GM18520 (cell line): ENCODE data around the gene BRS3.
"Not testable (repeated sequence)": the region's sequence is repeated elsewhere in the genome, so short reads cannot be mapped to it uniquely, and the experiment has no call there.

Source experiments
- ATAC-seq: cut with Tn5 transposase; IDR thresholded peaks from one replicate; pipeline ENCODE4 v1.9.1; 2021; ENCODE audit not compliant: unreplicated experiment

The BRS3 gene

DNA sequence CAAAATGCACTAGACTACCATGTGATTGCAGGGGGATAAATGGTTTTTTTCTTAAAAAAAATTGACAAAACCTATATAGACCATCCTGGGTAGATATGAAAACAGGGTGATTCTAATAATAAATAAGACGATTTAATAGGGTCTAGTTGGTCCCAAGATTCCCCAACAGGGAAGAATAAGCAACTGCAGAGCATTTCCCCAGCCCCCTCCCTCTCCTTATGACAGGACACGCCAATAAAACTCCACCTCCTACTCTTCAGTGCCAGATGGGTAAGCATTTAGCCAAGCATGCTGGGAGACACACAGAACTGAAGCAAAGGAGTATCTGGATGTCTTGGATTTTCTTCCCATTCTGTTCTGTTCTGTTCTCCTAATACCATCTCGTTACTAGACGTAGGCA is at the start of gene BRS3:
Gene BRS3, plus strand, starts transcription at position 301 of the 400 bp plus-strand sequence. CDS start 168 bp downstream, outside the sequence.
- no peak for ATAC-seq

DNA sequence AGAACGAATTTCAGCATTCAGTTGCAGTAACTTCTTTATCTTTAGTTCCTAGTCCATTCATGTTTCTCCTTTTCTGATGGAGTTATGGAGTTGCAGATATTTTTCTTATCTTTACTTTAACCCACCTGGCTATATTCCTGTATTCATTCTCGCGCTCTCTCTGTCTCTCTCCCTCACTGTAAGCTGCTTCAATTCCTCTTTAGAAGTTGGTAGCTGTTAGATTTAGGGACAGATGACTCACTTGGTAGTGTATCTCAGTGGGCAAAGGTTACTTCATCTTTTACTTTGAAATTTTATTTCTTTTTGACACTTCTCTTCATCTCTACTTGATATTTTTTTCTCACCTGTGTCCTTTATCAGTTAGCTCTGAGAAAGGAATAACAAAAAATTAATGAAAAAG is 49.6 kb upstream of the BRS3 start:
- no peak for ATAC-seq

DNA sequence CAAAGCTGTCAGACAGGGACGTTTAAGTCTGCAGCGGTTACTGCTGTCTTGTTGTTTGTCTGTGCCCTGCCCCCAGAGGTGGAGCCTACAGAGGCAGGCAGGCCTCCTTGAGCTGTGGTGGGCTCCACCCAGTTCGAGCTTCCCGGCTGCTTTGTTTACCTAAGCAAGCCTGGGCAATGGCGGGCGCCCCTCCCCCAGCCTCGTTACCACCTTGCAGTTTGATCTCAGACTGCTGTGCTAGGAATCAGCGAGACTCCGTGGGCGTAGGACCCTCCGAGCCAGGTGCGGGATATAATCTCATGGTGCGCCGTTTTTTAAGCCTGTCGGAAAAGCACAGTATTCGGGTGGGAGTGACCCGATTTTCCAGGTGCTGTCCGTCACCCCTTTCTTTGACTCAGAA is 42.1 kb upstream of the BRS3 start:
- not testable (repeated sequence) for ATAC-seq

DNA sequence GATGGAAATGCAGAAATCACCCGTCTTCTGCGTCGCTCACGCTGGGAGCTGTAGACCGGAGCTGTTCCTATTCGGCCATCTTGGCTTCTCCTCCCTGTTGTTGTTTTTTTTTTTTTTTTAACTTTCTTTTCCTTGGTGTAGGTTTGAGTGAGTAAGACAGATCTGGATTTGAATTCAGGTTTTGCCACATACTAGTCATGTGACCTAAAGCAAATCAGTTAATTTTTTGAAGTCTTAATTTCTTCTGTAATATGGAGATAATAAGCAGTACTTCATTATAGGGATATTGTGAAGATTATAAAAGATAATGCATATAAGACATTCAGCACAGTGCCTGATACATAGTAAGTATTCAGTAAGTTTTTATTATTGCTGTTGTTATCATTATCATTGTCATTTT is 41.5 kb upstream of the BRS3 start:
- ATAC-seq, result no peak

DNA sequence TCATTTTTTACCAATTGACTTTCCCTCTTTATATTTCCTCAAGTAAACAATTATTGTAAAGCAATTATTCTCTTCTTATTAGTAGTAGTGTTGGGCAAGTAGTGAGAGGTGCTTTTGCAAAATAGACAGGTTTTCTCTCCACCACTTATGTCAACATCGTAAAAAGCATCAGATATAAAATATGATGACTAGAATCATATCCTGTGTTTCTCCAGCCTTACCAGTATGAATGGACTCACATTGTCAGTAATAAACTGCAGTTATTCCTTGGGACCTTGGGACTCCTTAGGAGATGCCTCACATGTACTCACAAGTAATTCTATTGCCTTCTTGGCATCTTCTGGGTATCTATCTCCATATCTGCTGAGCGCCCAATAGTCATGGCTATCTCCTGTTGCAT is 40.4 kb upstream of the BRS3 start:
- ATAC-seq, result no peak

DNA sequence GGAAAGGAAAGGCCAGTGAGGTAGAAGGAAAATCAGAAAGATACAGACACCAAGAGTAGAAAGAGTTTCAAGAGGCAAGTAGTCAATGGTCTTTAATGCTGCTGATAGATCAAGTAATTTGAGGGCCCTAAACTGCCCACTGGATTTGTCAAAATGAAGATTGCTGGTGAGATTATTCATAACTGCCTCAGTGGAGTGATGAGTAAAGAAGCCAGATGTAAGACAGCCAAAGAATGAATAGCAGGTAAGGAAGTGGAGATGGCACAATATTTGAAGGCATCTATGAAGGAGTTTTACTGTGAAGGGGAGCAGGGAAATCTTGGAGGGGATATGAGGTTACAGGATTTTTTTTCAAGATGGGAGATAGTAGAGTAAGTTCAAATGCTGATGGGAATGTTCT is 39.8 kb upstream of the BRS3 start:
- no peak for ATAC-seq

DNA sequence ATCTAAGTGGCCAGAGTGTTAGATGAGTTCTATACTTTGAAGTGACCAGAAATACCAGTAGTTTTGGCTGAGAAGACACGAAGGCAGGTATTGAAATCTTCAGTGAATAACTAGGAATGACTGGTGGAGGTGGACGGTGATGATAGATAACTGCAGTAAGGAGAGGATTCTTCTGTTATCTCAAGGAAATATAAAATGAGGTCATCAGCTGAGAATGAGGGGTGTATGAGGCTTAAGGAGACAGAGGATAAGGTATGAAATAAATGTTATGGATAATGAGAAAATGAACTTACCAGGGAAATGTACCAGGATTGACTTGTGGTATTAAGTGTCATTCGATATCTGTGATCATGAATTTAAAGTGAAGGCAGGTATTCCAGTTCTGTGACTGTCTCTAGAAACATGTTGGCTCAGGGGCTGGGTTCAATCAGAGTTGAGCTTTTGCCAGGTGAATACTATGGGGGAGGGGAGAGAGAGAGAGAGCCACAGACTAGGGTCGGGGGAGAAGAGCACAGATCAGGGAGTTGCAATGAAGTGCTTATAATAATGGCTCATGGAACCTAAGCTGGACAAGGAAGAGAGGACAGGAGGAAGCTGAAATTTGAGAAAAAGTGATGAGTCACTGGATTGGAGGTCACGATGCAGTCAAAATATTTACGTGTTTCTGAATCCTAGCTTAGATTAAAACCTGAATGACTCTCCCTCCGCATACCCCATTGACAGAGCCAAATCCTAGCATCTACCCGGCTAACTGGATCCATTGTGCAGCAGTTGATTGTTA is 37.5 kb upstream of the BRS3 start:
- ATAC-seq, result no peak

DNA sequence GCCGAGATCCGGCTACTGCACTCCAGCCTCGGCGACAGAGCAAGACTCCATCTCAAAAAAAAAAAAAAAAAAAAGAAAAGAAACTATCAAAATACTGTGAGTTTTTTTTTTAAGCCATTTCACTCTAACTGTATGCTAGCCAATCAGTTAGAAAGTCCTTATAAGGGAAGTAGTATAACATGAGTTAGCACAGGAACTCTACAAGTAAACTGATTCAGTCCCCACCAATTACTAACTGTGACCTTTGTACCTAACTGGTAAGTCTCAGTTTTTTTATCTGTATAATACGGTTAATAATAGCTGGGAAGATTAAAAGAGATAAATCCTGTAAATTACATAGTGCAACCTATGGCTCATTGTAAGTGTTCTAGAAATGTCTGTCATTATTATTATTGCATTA is 35.1 kb upstream of the BRS3 start:
- ATAC-seq, result no peak

DNA sequence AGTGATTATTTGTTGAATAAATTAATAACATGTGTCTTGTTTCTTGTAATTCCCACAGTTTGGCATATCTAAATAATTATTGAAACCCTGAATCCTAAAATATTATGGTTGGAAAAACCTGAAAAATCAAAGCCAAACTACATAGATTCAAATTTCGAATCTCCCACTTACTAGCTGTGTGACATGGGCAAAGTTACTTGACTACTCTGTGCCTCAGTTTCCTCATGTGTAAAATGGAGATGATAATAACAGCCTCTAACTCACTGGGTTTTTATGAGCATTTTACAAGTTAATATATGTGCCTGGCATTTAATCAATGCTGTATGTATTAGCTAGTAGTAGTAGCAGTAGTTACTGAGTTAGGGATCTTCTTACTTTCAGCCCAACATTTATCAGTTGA is 34.6 kb upstream of the BRS3 start:
- ATAC-seq, result no peak

DNA sequence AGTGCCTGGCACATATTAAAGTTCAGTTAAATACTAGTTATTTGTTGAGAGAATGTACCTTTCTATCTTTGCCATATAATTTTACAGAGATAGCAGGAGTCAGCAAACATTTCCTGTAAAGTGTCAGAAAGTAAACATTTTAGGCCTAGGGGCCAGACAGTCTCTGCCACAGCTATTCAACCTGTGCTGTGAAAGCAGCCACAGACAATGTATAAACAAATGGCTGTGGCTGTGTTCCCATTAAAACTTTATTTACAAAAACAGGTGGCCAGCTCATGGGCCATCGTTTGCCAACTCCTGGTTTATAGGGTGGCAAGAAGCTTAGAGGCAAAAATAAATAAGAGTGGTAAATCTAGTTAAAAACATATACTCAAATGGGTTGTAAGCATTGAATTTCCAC is 34.0 kb upstream of the BRS3 start:
- no peak for ATAC-seq

DNA sequence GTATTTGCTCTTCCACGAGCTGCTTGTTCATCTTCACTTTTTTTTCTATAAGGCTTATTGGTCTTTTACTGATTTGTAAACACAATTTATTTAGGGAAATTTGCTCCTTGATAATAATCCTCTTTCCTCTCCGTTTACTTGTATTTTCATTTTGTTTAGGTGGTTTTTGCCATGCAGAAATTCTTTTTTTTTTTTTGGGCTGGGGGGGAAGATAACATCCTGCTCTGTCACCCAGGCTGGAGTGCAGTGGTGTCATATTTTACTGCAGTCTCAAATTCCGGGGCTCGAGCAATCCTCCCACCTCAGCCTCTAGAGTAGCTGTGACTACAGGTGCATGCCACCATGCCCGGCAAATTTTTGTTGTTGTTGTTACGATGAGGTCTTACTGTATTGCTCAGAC is 31.6 kb upstream of the BRS3 start:
- no peak for ATAC-seq

DNA sequence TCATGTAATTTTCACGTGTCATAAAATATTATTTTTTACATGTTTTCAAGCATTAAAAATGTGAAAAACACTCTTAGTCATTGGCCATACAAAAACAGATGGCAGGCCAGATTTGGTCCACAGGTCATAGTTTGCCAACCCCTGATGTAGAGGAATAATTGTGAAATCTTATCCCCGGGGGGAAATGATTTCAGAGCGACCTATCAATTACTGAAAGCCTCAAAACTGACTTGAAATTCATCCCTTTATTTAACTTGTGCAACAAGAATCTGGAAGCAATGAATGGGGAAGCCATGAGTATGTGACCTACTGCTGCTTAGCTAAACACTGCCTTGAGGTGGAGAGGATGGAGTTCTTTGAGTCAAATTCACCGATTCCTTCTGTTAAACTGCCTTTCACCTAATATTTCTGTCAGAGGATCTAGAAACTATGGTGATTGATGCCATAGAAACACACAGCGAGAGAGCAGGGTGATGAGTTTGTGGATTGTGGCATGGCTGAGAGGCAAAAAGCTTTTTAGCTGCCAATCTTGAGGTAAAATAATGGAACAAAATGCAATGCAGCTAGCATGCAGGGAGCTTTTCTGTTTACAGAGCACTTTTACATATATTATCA is 30.3 kb upstream of the BRS3 start:
- no peak for ATAC-seq

DNA sequence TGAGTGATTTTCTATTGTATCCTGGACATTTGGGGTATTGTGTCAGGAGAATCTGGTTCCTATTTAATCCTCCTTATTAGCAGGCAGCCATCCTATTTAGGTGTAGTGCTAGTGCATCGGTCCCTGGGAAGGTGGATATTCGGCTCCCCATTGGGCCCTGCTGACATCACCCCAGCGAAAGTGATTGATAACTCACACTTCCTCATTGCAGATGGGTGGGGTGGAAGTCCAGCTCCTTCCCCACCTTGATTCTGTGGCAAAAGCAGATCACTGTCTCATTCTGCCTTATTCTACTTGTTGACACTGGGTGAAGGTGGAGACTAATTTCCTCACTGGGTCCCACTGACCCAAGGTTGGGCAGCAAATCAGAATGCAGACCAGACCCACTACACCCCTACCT is 23.2 kb upstream of the BRS3 start:
- no peak for ATAC-seq

DNA sequence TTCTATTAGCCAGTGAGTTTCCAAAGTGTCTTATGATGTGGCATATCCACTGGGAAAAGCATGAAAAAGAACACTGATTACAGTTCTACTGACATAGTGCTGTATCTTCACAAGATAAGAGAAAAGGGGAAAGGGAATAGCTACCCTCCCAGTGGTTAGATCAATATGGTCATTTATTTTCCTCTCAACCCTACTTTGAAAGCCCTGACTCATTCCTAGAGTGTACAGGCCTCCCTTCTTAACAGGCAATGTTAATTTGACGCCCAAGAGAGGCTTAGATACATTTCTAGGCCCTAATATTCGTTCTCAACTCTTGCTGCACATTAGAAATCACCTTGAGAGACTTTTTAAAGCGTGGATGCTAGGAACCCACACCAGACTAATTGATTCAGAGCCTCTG is 20.4 kb upstream of the BRS3 start:
- ATAC-seq, result no peak

DNA sequence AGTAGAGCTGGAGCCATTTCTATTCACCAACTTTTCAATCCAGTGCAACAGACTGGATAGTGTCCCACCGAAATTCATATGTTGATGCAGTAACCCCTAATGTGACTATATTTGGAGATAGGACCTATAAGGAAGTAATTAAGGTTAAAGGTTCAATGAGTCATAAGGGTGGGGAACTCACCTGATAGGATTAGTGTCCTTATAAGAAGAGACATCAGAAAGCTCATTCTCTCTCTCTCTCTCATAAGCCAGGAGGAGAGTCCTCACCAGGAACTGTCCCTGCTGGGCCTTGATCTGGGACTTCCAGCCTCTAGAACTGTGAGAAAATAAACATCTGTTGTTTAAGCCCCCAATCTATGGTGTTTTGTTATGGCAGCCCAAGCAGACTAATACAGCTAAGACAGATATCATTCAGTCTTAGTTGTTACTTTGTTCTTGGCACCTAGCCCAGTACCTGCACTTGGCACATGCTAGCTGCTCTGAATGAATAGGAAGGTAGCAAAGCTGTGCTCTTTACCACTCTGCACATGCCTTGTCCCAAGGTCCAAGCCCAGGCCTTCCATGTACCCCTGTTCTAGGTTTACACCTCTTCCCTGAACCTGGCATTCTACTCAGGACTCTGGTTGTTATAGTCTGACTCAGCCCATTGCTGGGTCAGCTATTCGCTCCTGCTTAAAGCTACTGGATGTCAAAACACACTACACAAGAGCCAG is 19.2 kb upstream of the BRS3 start:
- ATAC-seq, result no peak

DNA sequence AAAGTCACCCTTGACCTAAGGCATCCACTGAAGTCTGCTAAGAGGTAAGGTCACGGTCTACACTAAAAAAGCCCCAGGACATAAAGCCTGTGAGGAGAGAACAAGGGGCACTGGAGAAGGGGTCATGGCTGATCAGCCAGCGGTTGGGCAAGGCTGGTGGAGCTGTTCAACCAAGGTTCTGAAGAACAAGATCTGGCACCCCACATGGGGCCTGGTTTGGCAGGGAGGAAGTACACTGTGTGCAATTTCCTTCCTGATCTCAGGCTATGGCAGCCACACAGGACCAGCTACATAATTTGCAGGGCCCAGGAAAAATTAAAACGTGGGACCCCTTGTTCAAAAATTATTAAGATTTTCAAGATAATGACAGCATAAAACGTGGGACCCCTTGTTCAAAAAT is 14.1 kb upstream of the BRS3 start:
- no peak for ATAC-seq

DNA sequence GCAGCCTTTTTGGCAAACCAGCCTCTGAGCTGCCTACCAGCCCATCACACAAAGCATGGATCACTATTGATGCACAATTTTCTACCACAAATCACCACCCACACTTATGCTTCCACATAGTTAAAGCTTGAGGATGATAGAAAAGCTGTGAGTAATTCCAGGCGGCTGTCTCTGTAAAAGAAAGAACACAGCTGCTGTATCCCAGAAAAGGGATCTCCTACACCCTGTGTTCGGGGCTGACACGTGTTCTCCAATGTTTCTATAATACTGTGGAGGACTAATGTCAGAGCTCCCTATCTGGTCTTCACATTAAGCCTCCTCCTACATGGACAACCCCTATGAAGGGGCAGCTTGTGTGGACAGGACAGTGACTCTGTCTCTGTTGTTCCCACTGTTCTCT is 12.5 kb upstream of the BRS3 start:
- no peak for ATAC-seq

DNA sequence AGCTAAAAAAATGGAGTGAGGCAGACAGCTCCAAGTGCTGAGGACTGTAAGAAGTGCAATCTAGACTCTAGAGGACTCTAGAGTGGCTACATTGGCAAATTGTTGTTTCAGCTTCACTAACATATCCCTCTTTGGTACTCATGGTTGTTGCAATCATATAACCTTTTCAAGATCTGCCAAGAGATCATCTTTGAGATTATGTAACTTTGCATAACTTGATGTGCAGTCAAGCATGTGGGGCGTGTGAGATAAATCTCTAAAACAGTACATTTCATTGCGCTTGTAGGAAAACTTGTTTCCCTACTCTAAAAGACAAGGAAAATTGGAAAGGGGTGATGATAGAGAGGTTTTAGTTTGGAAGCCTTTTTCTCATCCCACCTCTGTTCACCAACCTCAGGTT is 11.2 kb upstream of the BRS3 start:
- ATAC-seq, result no peak

DNA sequence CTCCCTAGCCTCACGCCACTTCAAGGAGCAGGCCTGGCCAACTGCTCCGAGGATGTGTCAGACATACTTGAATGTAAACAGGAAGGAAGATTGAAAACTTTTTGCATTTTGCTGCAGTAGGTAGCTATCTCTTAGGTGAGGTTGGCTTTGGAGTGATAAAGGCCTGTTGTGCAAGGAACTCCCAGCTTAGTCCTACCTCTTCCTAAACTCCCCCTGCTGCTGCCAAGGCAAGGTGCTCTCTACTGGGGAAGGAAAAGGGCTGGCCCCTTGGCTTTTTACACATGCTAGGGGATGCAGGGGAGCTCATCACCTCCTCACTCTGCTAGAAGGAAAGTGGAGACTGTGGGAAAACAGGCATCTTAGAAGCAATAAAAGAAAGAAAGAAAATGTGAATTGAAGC is 10.7 kb upstream of the BRS3 start:
- no peak for ATAC-seq

DNA sequence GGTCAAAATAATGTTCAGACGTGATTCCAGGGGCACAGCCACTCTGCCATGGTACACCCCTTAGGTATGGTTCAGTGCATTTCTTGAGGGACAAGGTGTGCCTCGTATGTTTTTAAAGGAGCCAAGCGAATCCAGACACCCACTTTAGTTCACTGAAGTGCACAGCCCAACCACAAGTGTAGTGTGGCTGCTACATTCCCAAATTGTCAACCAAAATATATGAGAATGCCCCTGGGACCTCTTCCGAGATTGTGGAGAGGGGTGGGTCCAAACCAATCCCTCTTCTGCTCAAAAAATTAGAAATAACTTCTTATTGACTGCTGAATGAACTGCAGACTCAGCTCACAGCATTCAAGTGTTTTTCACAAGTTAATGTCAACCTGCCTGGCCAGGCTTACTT is 7.4 kb upstream of the BRS3 start:
- ATAC-seq, result no peak

DNA sequence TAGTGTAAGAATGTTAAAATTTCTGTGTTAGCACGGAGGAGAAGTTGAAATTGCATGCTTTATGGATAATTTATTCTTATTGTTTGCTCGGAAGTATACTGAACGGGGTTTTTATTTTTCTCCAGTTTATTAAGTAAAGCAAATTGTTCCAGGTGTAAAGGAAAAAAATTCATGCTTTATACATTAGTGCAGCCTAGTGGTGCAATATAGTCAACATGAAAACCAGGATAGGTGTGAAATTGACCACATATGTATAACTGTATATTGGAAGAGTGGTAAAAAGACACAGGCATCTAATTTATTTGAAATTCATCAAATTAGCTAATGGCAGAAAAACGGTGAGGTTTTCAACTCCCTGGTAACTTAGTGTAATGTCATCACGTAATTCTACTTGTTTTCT is 959 bp downstream of the BRS3 start:
- no peak for ATAC-seq

DNA sequence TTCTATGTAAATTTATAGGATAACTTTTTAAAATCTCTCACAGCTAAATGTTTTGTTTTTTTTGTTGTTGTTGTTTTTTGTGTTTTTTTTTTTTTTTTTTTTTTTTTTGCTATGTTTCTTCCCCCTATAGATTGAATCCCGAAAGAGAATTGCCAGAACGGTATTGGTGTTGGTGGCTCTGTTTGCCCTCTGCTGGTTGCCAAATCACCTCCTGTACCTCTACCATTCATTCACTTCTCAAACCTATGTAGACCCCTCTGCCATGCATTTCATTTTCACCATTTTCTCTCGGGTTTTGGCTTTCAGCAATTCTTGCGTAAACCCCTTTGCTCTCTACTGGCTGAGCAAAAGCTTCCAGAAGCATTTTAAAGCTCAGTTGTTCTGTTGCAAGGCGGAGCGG is 4.1 kb downstream of the BRS3 start:
- ATAC-seq, result no peak
